Muscle of back (tissue), 11 donors: ENCODE data around the gene CD180. TPM values are rescaled to one million over a fixed set of nuclear protein-coding genes. Genes with fewer than 3 reads are reported as not detected.

Experiments used
- DNase-seq, 3 donors: peaks; one replicate each; pipeline versions ENCODE4 v3.0.0 to v3.0.0-alpha.2; 2013
- polyA plus RNA-seq, 10 donors: library from polyadenylated mRNA; unstranded; fragments of 120-200 nt; gene quantifications; one replicate each; pipeline ENCODE4 v1.2.1, GENCODE V29; 2013; ENCODE audit not compliant: insufficient read length in 10 of 10

The CD180 gene
- polyA plus RNA-seq, 10 donors: 0.70 to 1.4 (median 1.1) TPM

GRCh38 chr5:67214707-67215447, 18.3 kb upstream of the CD180 start:
- DNase-seq: peak in 1 of 3 donors; percentile 38

- no peak for DNase-seq
These were observed 17.4 kb upstream of the CD180 start for GRCh38 chr5:67214036-67214435.

GRCh38 chr5:67211926-67212325, 15.3 kb upstream of the CD180 start:
- no peak for DNase-seq

GRCh38 chr5:67209141-67209771, 12.7 kb upstream of the CD180 start:
- peak; percentile 66 to 86 (median 75) for DNase-seq

GRCh38 chr5:67208403-67208802, 11.8 kb upstream of the CD180 start:
- no peak for DNase-seq

- DNase-seq: no peak
These were observed 10.3 kb upstream of the CD180 start for GRCh38 chr5:67206929-67207328.

GRCh38 chr5:67206461-67206860, 9.9 kb upstream of the CD180 start:
- DNase-seq: no peak

GRCh38 chr5:67205981-67206380, 9.4 kb upstream of the CD180 start:
- no peak for DNase-seq

- no peak for DNase-seq
These were observed 8.2 kb upstream of the CD180 start for GRCh38 chr5:67204821-67205220.

- no peak for DNase-seq
These were observed 7.1 kb upstream of the CD180 start for GRCh38 chr5:67203701-67204074.

- DNase-seq: no peak
These were observed 6.2 kb upstream of the CD180 start for GRCh38 chr5:67202828-67203227.

GRCh38 chr5:67201897-67202549, 5.4 kb upstream of the CD180 start:
- DNase-seq: no peak

- DNase-seq: no peak
These were observed 4.4 kb upstream of the CD180 start for GRCh38 chr5:67200809-67201562.

GRCh38 chr5:67199859-67200258, 3.3 kb upstream of the CD180 start:
- DNase-seq: no peak

- no peak for DNase-seq
These were observed 2.3 kb upstream of the CD180 start for GRCh38 chr5:67198917-67199316.

- no peak for DNase-seq
These were observed 937 bp upstream of the CD180 start for GRCh38 chr5:67197536-67197935.

- no peak for DNase-seq
These were observed 958 bp downstream of the CD180 start for GRCh38 chr5:67195406-67196275.

GRCh38 chr5:67194166-67194565, 2.4 kb downstream of the CD180 start:
- no peak for DNase-seq

GRCh38 chr5:67193439-67193807, 3.2 kb downstream of the CD180 start:
- no peak for DNase-seq

- DNase-seq: peak in 1 of 3 donors; percentile 50
These were observed 3.7 kb downstream of the CD180 start for GRCh38 chr5:67192719-67193438.

GRCh38 chr5:67190861-67191260, 5.7 kb downstream of the CD180 start:
- DNase-seq: no peak
